OCI-LY1 (cell line): ENCODE data around the gene GID8.

Experiments
- EZH2 ChIP-seq: fragments of 200-600 bp; sonication (generic), shearing (Covaris generic); IDR thresholded peaks from 2 replicates; pipeline ENCODE4 v1.8.0; 2017; ENCODE audit warnings: borderline replicate concordance, mixed run types, mild to moderate bottlenecking, antibody characterized with exemption, low read length, moderate library complexity, mixed read lengths
- TF ChIP-seq, protein P1 (sequence below): fragments of 200-600 bp; sonication (generic), shearing (Covaris generic); IDR thresholded peaks from 2 replicates; pipeline ENCODE4 v1.5.1; 2017; ENCODE audit warnings: mild to moderate bottlenecking, antibody characterized with exemption, low read length, moderate library complexity, mixed read lengths

- TF ChIP-seq, protein P1, sequence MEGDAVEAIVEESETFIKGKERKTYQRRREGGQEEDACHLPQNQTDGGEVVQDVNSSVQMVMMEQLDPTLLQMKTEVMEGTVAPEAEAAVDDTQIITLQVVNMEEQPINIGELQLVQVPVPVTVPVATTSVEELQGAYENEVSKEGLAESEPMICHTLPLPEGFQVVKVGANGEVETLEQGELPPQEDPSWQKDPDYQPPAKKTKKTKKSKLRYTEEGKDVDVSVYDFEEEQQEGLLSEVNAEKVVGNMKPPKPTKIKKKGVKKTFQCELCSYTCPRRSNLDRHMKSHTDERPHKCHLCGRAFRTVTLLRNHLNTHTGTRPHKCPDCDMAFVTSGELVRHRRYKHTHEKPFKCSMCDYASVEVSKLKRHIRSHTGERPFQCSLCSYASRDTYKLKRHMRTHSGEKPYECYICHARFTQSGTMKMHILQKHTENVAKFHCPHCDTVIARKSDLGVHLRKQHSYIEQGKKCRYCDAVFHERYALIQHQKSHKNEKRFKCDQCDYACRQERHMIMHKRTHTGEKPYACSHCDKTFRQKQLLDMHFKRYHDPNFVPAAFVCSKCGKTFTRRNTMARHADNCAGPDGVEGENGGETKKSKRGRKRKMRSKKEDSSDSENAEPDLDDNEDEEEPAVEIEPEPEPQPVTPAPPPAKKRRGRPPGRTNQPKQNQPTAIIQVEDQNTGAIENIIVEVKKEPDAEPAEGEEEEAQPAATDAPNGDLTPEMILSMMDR: no peak
- no peak for TF ChIP-seq EZH2
These were observed 23.9 kb downstream of the GID8 start for GRCh38 chr20:62961799-62962198.
